Activated CD4-positive, alpha-beta T cell treated with anti-CD3 and anti-CD28 coated beads, Interleukin-2, amount 50 U/mL, for 48 hours (primary cell): Measurements from ENCODE around the gene PPP2R2C.

ENCODE experiments used
- DNase-seq, 2 experiments: peaks; one replicate each; pipeline ENCODE4 v3.0.0-alpha.2; 2020

PPP2R2C gene

GRCh38 chr4:6299875-6300274 is 172.5 kb downstream of the PPP2R2C start:
- no peak for DNase-seq

- DNase-seq: no peak
Observed at GRCh38 chr4:6298852-6299251, 173.6 kb downstream of the PPP2R2C start.

GRCh38 chr4:6298035-6298434 is 174.4 kb downstream of the PPP2R2C start:
- DNase-seq: no peak

GRCh38 chr4:6297266-6297815 is 175.1 kb downstream of the PPP2R2C start:
- no peak for DNase-seq

- no peak for DNase-seq
Observed at GRCh38 chr4:6296026-6296425, 176.4 kb downstream of the PPP2R2C start.

- DNase-seq: no peak
Observed at GRCh38 chr4:6295495-6295894, 176.9 kb downstream of the PPP2R2C start.

GRCh38 chr4:6294705-6295421 is 177.6 kb downstream of the PPP2R2C start:
- DNase-seq: no peak

- no peak for DNase-seq
Observed at GRCh38 chr4:6293661-6294060, 178.8 kb downstream of the PPP2R2C start.

- no peak for DNase-seq
Observed at GRCh38 chr4:6293097-6293445, 179.3 kb downstream of the PPP2R2C start.

GRCh38 chr4:6292376-6293096 is 179.9 kb downstream of the PPP2R2C start:
- no peak for DNase-seq

GRCh38 chr4:6291784-6292297 is 180.6 kb downstream of the PPP2R2C start:
- no peak for DNase-seq

- DNase-seq: no peak
Observed at GRCh38 chr4:6290769-6291547, 181.5 kb downstream of the PPP2R2C start.

- DNase-seq: no peak
Observed at GRCh38 chr4:6290256-6290655, 182.2 kb downstream of the PPP2R2C start.

- no peak for DNase-seq
Observed at GRCh38 chr4:6288871-6289270, 183.5 kb downstream of the PPP2R2C start.

GRCh38 chr4:6288342-6288741 is 184.1 kb downstream of the PPP2R2C start:
- DNase-seq: no peak

GRCh38 chr4:6287017-6287788 is 185.2 kb downstream of the PPP2R2C start:
- no peak for DNase-seq

GRCh38 chr4:6283282-6283681 is 189.1 kb downstream of the PPP2R2C start:
- DNase-seq: no peak

- DNase-seq: no peak
Observed at GRCh38 chr4:6282314-6282771, 190.1 kb downstream of the PPP2R2C start.

- DNase-seq: no peak
Observed at GRCh38 chr4:6281436-6282313, 190.7 kb downstream of the PPP2R2C start.

- no peak for DNase-seq
Observed at GRCh38 chr4:6280365-6280996, 191.9 kb downstream of the PPP2R2C start.
